Esophagus squamous epithelium (tissue), 5 donors: ENCODE measurements around the gene PGLYRP2. TPM values are rescaled to one million over a fixed set of nuclear protein-coding genes. Genes with fewer than 3 reads are reported as not detected.

Source experiments
- DNase-seq: peaks from one replicate; lab custom pipeline; 2025; lab: John Stamatoyannopoulos, UW
- H3K27ac ChIP-seq, 4 donors: fragments of 200-600 bp; sonication (generic); one replicate each; pipeline ENCODE4 v1.5.1; 2016 to 2019; ENCODE audit warnings: mild to moderate bottlenecking in 1 of 4
- H3K27me3 ChIP-seq, 4 donors: fragments of 200-600 bp; sonication (generic); 1 replicate in 3 of 4; 2 replicates in 1 of 4; pipeline versions ENCODE4 v1.5.1 to v1.6.0; 2017 to 2021; ENCODE audit warnings: antibody characterized with exemption in 1 of 4
- H3K36me3 ChIP-seq, 3 donors: fragments of 200-600 bp; sonication (generic); one replicate each; pipeline ENCODE4 v1.5.1; 2016 to 2019
- H3K4me1 ChIP-seq, 3 donors: fragments of 200-600 bp; sonication (generic); one replicate each; pipeline ENCODE4 v1.5.1; 2017 to 2019
- H3K4me3 ChIP-seq, 4 donors: fragments of 200-600 bp; sonication (generic); 1 replicate in 3 of 4; 2 replicates in 1 of 4; pipeline ENCODE4 v1.5.1; 2016 to 2019; ENCODE audit warnings: mild to moderate bottlenecking in 2 of 4, moderate library complexity in 1 of 4
- H3K9me3 ChIP-seq, 3 donors: fragments of 200-600 bp; sonication (generic); one replicate each; pipeline ENCODE4 v1.5.1; 2016 to 2019
- CTCF ChIP-seq, 6 experiments: fragments of 450-650 bp in 4 of 6; fragments of 200-600 bp in 2 of 6; sonication (generic) in 2 of 6; IDR thresholded peaks; one replicate each; pipeline ENCODE4 v1.5.1; 2016 to 2019; ENCODE audit warnings: antibody characterized with exemption in 6 of 6, mild to moderate bottlenecking in 4 of 6, moderate library complexity in 4 of 6
- POLR2A ChIP-seq, 4 donors: fragments of 450-650 bp; IDR thresholded peaks; one replicate each; pipeline ENCODE4 v1.6.1; 2017; ENCODE audit warnings: antibody characterized with exemption in 4 of 4, mild to moderate bottlenecking in 4 of 4, moderate library complexity in 3 of 4
- WGBS, 2 donors: methylation state at CpG; one replicate each; pipeline ENCODE4 v1.1.5; 2018; 5-methylcytosine and 5-hydroxymethylcytosine counted together
- intact Hi-C: fragments of 100-400 bp; cut with DNase I; formaldehyde crosslinking; loops from one replicate; pipeline ENCODE4 v1.15.0; 2022
- total RNA-seq, 4 donors: library from RNA; depleted of rRNA; stranded (reverse); fragments of >200 nt; gene quantifications; one replicate each; pipeline ENCODE4 v1.1.0, GENCODE V29; 2016
- donor health status: DM: yes; HTN: yes; CAD: no.

PGLYRP2 gene
- total RNA-seq, 4 donors from 2014 or later, result not detected

GRCh38 chr19:15457701-15458484 lies 21.4 kb downstream of the PGLYRP2 start:
- no peaks in the 10 kb centered on the region for H3K36me3 ChIP-seq
- no peak overlapping the region for H3K27ac ChIP-seq
- DNase-seq, result no peak
- H3K9me3 ChIP-seq, result no peaks in the 10 kb centered on the region
- intact Hi-C loops, result loop anchor here (10.0 kb wide), 1 partner anchor 97 kb away; no protein-coding TSS in a partner anchor
- H3K4me1 ChIP-seq, result peaks cover 16 to 30% (median 20%) of the 10 kb centered on the region in 3 donors
- WGBS, 2 donors, result 23 to 25% methylated on average over 12 to 24 of the region's 54 CpGs
- TF ChIP-seq POLR2A (IDR thresholded peaks at IDR 0.05), result no peak
- TF ChIP-seq CTCF (IDR thresholded peaks at IDR 0.05), result no peak
- peaks cover 0 to 63% (median 3%) of the 10 kb centered on the region in 4 donors for H3K27me3 ChIP-seq
- H3K4me3 ChIP-seq, result peak overlapping the region; percentile 12 to 56 (median 32)

GRCh38 chr19:15456871-15457700 lies 22.2 kb downstream of the PGLYRP2 start:
- Histone ChIP-seq H3K9me3 (no peaks in the 10 kb centered on the region), H3K27ac (peak overlapping the region in 1 of 4 donors; percentile 17), H3K27me3 (peaks cover 0 to 63% (median 3%) of the 10 kb centered on the region in 4 donors), H3K36me3 (no peaks in the 10 kb centered on the region), H3K4me3 (peak overlapping the region; percentile 12 to 56 (median 32)), H3K4me1 (peaks cover 20 to 38% (median 24%) of the 10 kb centered on the region in 3 donors)
- TF ChIP-seq CTCF (IDR thresholded peaks at IDR 0.05) (no peak), POLR2A (IDR thresholded peaks at IDR 0.05) (no peak)
- intact Hi-C loops, result loop anchor here (10.0 kb wide), 1 partner anchor 98 kb away; no protein-coding TSS in a partner anchor
- WGBS, 2 donors, result 25 to 57% methylated on average over 4 to 20 of the region's 86 CpGs
- no peak for DNase-seq

- Histone ChIP-seq H3K4me1 (peaks cover 20 to 42% (median 24%) of the 10 kb centered on the region in 3 donors), H3K27ac (no peak overlapping the region), H3K9me3 (no peaks in the 10 kb centered on the region), H3K4me3 (peak overlapping the region in 1 of 4 donors; percentile 56), H3K36me3 (no peaks in the 10 kb centered on the region), H3K27me3 (peaks cover 0 to 63% (median 3%) of the 10 kb centered on the region in 4 donors)
- 30% methylated on average over 4 of the region's 14 CpGs; no CpG with 5 or more reads in 1 of the 2 donors for WGBS, 2 donors
- intact Hi-C loops, result loop anchor here (10.0 kb wide), 1 partner anchor 98 kb away; no protein-coding TSS in a partner anchor
- TF ChIP-seq CTCF (IDR thresholded peaks at IDR 0.05) (no peak), POLR2A (IDR thresholded peaks at IDR 0.05) (no peak)
- no peak for DNase-seq
These were observed 22.9 kb downstream of the PGLYRP2 start for GRCh38 chr19:15456441-15456840.

- Histone ChIP-seq H3K27ac (no peak overlapping the region), H3K36me3 (no peaks in the 10 kb centered on the region), H3K9me3 (no peaks in the 10 kb centered on the region), H3K4me1 (peaks cover 20 to 42% (median 24%) of the 10 kb centered on the region in 3 donors), H3K4me3 (no peak overlapping the region), H3K27me3 (peaks cover 0 to 63% (median 3%) of the 10 kb centered on the region in 4 donors)
- DNase-seq, result no peak
- intact Hi-C loops, result loop anchor here (10.0 kb wide), 1 partner anchor 99 kb away; no protein-coding TSS in a partner anchor
- TF ChIP-seq POLR2A (IDR thresholded peaks at IDR 0.05) (no peak), CTCF (IDR thresholded peaks at IDR 0.05) (no peak)
- 78 to 100% methylated on average over 2 to 5 of the region's 9 CpGs for WGBS, 2 donors
These were observed 23.3 kb downstream of the PGLYRP2 start for GRCh38 chr19:15455996-15456395.
